ENCODE measurements around the gene AMER3. TPM values are rescaled to one million over a fixed set of nuclear protein-coding genes. Genes with fewer than 3 reads are reported as not detected.

The AMER3 gene
- total RNA-seq, 1 donor from 2014 or later, result not detected

- no peaks in the 10 kb centered on the region for H3K4me1 ChIP-seq (ENCODE audit: control insufficient read depth in 3 of 3, insufficient read depth in 3 of 3, low read length in 3 of 3)
- H3K27ac ChIP-seq (ENCODE audit: low read depth, low read length), result no peak overlapping the region
- H3K9me3 ChIP-seq (ENCODE audit: control insufficient read depth in 3 of 3, low read length in 3 of 3), result no peaks in the 10 kb centered on the region
- H3K4me3 ChIP-seq (ENCODE audit: low read length in 3 of 3), result no peak overlapping the region
- no peaks in the 10 kb centered on the region for H3K27me3 ChIP-seq (ENCODE audit: control insufficient read depth in 3 of 3, insufficient read depth in 3 of 3, low read length in 3 of 3)
- H3K9ac ChIP-seq (ENCODE audit: low read depth in 1 of 3, low read length in 3 of 3), result no peak overlapping the region
- H3K36me3 ChIP-seq (ENCODE audit: control insufficient read depth in 3 of 3, insufficient read depth in 3 of 3, low read length in 3 of 3), result no peaks in the 10 kb centered on the region
These were observed 23.4 kb downstream of the AMER3 start for GRCh38 chr2:130778781-130779180.

- H3K4me1 ChIP-seq (ENCODE audit: control insufficient read depth in 3 of 3, insufficient read depth in 3 of 3, low read length in 3 of 3), result no peaks in the 10 kb centered on the region
- no peaks in the 10 kb centered on the region for H3K9me3 ChIP-seq (ENCODE audit: control insufficient read depth in 3 of 3, low read length in 3 of 3)
- no peaks in the 10 kb centered on the region for H3K36me3 ChIP-seq (ENCODE audit: control insufficient read depth in 3 of 3, insufficient read depth in 3 of 3, low read length in 3 of 3)
- H3K4me3 ChIP-seq (ENCODE audit: low read length in 3 of 3), result no peak overlapping the region
- no peak overlapping the region for H3K9ac ChIP-seq (ENCODE audit: low read depth in 1 of 3, low read length in 3 of 3)
- H3K27ac ChIP-seq (ENCODE audit: low read depth, low read length), result no peak overlapping the region
- H3K27me3 ChIP-seq (ENCODE audit: control insufficient read depth in 3 of 3, insufficient read depth in 3 of 3, low read length in 3 of 3), result peaks cover 0 to 4% (median 3%) of the 10 kb centered on the region in 3 donors
These were observed 30.2 kb downstream of the AMER3 start for GRCh38 chr2:130785466-130786055.

GRCh38 chr2:130786076-130786475 is 30.7 kb downstream of the AMER3 start:
- Histone ChIP-seq H3K27ac (ENCODE audit: low read depth, low read length) (no peak overlapping the region), H3K9me3 (ENCODE audit: control insufficient read depth in 3 of 3, low read length in 3 of 3) (no peaks in the 10 kb centered on the region), H3K4me1 (ENCODE audit: control insufficient read depth in 3 of 3, insufficient read depth in 3 of 3, low read length in 3 of 3) (no peaks in the 10 kb centered on the region), H3K27me3 (ENCODE audit: control insufficient read depth in 3 of 3, insufficient read depth in 3 of 3, low read length in 3 of 3) (peaks cover 0 to 4% (median 3%) of the 10 kb centered on the region in 3 donors), H3K36me3 (ENCODE audit: control insufficient read depth in 3 of 3, insufficient read depth in 3 of 3, low read length in 3 of 3) (no peaks in the 10 kb centered on the region), H3K4me3 (ENCODE audit: low read length in 3 of 3) (no peak overlapping the region), H3K9ac (ENCODE audit: low read depth in 1 of 3, low read length in 3 of 3) (no peak overlapping the region)

- H3K4me1 ChIP-seq (ENCODE audit: control insufficient read depth in 3 of 3, insufficient read depth in 3 of 3, low read length in 3 of 3), result no peaks in the 10 kb centered on the region
- no peak overlapping the region for H3K9ac ChIP-seq (ENCODE audit: low read depth in 1 of 3, low read length in 3 of 3)
- no peak overlapping the region for H3K4me3 ChIP-seq (ENCODE audit: low read length in 3 of 3)
- H3K9me3 ChIP-seq (ENCODE audit: control insufficient read depth in 3 of 3, low read length in 3 of 3), result no peaks in the 10 kb centered on the region
- H3K27ac ChIP-seq (ENCODE audit: low read depth, low read length), result no peak overlapping the region
- no peaks in the 10 kb centered on the region for H3K36me3 ChIP-seq (ENCODE audit: control insufficient read depth in 3 of 3, insufficient read depth in 3 of 3, low read length in 3 of 3)
- peaks cover 0 to 4% (median 3%) of the 10 kb centered on the region in 3 donors for H3K27me3 ChIP-seq (ENCODE audit: control insufficient read depth in 3 of 3, insufficient read depth in 3 of 3, low read length in 3 of 3)
These were observed 32.5 kb downstream of the AMER3 start for GRCh38 chr2:130787841-130788240.

GRCh38 chr2:130790312-130790711 is 35.0 kb downstream of the AMER3 start:
- no peak overlapping the region for H3K4me3 ChIP-seq (ENCODE audit: low read length in 3 of 3)

GRCh38 chr2:130790804-130791616 is 35.7 kb downstream of the AMER3 start:
- Histone ChIP-seq H3K4me3 (ENCODE audit: low read length in 3 of 3) (no peak overlapping the region), H3K36me3 (ENCODE audit: control insufficient read depth in 3 of 3, insufficient read depth in 3 of 3, low read length in 3 of 3) (no peaks in the 10 kb centered on the region), H3K27ac (ENCODE audit: low read depth, low read length) (no peak overlapping the region), H3K27me3 (ENCODE audit: control insufficient read depth in 3 of 3, insufficient read depth in 3 of 3, low read length in 3 of 3) (peaks cover 0 to 7% (median 2%) of the 10 kb centered on the region in 3 donors), H3K4me1 (ENCODE audit: control insufficient read depth in 3 of 3, insufficient read depth in 3 of 3, low read length in 3 of 3) (no peaks in the 10 kb centered on the region), H3K9ac (ENCODE audit: low read depth in 1 of 3, low read length in 3 of 3) (no peak overlapping the region), H3K9me3 (ENCODE audit: control insufficient read depth in 3 of 3, low read length in 3 of 3) (no peaks in the 10 kb centered on the region)

More at GRCh38 chr2:130790312-130790711, 35.0 kb downstream of the AMER3 start:
- H3K27ac ChIP-seq (ENCODE audit: low read depth, low read length), result no peak overlapping the region
- peaks cover 0 to 4% (median 3%) of the 10 kb centered on the region in 3 donors for H3K27me3 ChIP-seq (ENCODE audit: control insufficient read depth in 3 of 3, insufficient read depth in 3 of 3, low read length in 3 of 3)
- no peak overlapping the region for H3K9ac ChIP-seq (ENCODE audit: low read depth in 1 of 3, low read length in 3 of 3)
- H3K4me1 ChIP-seq (ENCODE audit: control insufficient read depth in 3 of 3, insufficient read depth in 3 of 3, low read length in 3 of 3), result no peaks in the 10 kb centered on the region
- H3K9me3 ChIP-seq (ENCODE audit: control insufficient read depth in 3 of 3, low read length in 3 of 3), result no peaks in the 10 kb centered on the region
- no peaks in the 10 kb centered on the region for H3K36me3 ChIP-seq (ENCODE audit: control insufficient read depth in 3 of 3, insufficient read depth in 3 of 3, low read length in 3 of 3)

GRCh38 chr2:130791617-130791939 is 36.2 kb downstream of the AMER3 start:
- Histone ChIP-seq H3K9ac (ENCODE audit: low read depth in 1 of 3, low read length in 3 of 3) (no peak overlapping the region), H3K27ac (ENCODE audit: low read depth, low read length) (no peak overlapping the region), H3K27me3 (ENCODE audit: control insufficient read depth in 3 of 3, insufficient read depth in 3 of 3, low read length in 3 of 3) (peaks cover 0 to 7% (median 0%) of the 10 kb centered on the region in 3 donors), H3K4me3 (ENCODE audit: low read length in 3 of 3) (no peak overlapping the region), H3K4me1 (ENCODE audit: control insufficient read depth in 3 of 3, insufficient read depth in 3 of 3, low read length in 3 of 3) (no peaks in the 10 kb centered on the region), H3K9me3 (ENCODE audit: control insufficient read depth in 3 of 3, low read length in 3 of 3) (no peaks in the 10 kb centered on the region), H3K36me3 (ENCODE audit: control insufficient read depth in 3 of 3, insufficient read depth in 3 of 3, low read length in 3 of 3) (no peaks in the 10 kb centered on the region)

GRCh38 chr2:130795431-130795830 is 40.1 kb downstream of the AMER3 start:
- no peaks in the 10 kb centered on the region for H3K36me3 ChIP-seq (ENCODE audit: control insufficient read depth in 3 of 3, insufficient read depth in 3 of 3, low read length in 3 of 3)
- H3K27ac ChIP-seq (ENCODE audit: low read depth, low read length), result no peak overlapping the region
- H3K4me1 ChIP-seq (ENCODE audit: control insufficient read depth in 3 of 3, insufficient read depth in 3 of 3, low read length in 3 of 3), result peaks cover 8 to 10% (median 8%) of the 10 kb centered on the region in 3 donors
- H3K27me3 ChIP-seq (ENCODE audit: control insufficient read depth in 3 of 3, insufficient read depth in 3 of 3, low read length in 3 of 3), result peaks cover 0 to 4% (median 0%) of the 10 kb centered on the region in 3 donors
- H3K9ac ChIP-seq (ENCODE audit: low read depth in 1 of 3, low read length in 3 of 3), result no peak overlapping the region
- H3K9me3 ChIP-seq (ENCODE audit: control insufficient read depth in 3 of 3, low read length in 3 of 3), result no peaks in the 10 kb centered on the region
- no peak overlapping the region for H3K4me3 ChIP-seq (ENCODE audit: low read length in 3 of 3)

- Histone ChIP-seq H3K9me3 (ENCODE audit: control insufficient read depth in 3 of 3, low read length in 3 of 3) (no peaks in the 10 kb centered on the region), H3K27me3 (ENCODE audit: control insufficient read depth in 3 of 3, insufficient read depth in 3 of 3, low read length in 3 of 3) (peaks cover 0 to 4% (median 0%) of the 10 kb centered on the region in 3 donors), H3K4me3 (ENCODE audit: low read length in 3 of 3) (no peak overlapping the region), H3K36me3 (ENCODE audit: control insufficient read depth in 3 of 3, insufficient read depth in 3 of 3, low read length in 3 of 3) (no peaks in the 10 kb centered on the region), H3K9ac (ENCODE audit: low read depth in 1 of 3, low read length in 3 of 3) (no peak overlapping the region), H3K27ac (ENCODE audit: low read depth, low read length) (no peak overlapping the region), H3K4me1 (ENCODE audit: control insufficient read depth in 3 of 3, insufficient read depth in 3 of 3, low read length in 3 of 3) (peaks cover 8 to 10% (median 8%) of the 10 kb centered on the region in 3 donors)
These were observed 41.0 kb downstream of the AMER3 start for GRCh38 chr2:130796290-130796689.
